C4-2B (cell line): ENCODE measurements around the gene PGAM5.

Experiments used
- H3K27ac ChIP-seq: fragments of 450-650 bp; 2 replicates; pipeline ENCODE4 v1.5.1; 2017
- CTCF ChIP-seq: fragments of 450-650 bp; conservative IDR thresholded peaks from 2 replicates; pipeline ENCODE4 v1.5.1; 2017; ENCODE audit warnings: mild to moderate bottlenecking
- ZFX ChIP-seq: fragments of 450-650 bp; IDR thresholded peaks from 2 replicates; pipeline ENCODE4 v1.6.1; 2017

PGAM5 gene

DNA sequence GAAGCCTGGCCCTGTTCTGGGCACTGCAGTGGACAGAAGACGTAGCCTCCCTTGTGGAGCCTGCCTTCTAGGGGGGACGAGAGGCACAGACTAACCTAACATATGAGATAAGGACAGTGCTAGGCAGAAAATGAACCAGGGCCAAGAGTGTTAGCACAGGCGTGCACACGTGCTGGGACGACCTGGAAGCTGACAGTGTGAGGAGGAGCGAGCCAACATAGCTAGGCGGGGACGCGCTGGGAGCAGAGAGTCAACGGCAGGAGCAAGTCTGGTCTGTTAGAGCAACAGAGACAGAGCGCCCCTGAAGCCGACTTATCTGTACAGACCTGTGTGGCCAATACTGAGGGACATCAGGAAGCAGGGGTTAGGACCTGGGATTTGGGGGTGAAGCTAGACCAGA lies 15.2 kb upstream of the PGAM5 start:
- TF ChIP-seq ZFX (no peak), CTCF (no peak)
- H3K27ac ChIP-seq = no peak overlapping the region

GRCh38 chr12:132698341-132698740 lies 12.3 kb upstream of the PGAM5 start:
- H3K27ac ChIP-seq = no peak overlapping the region
- TF ChIP-seq ZFX (no peak), CTCF (no peak)

GRCh38 chr12:132700212-132700822 lies 10.3 kb upstream of the PGAM5 start:
- peak overlapping the region; percentile 75 for H3K27ac ChIP-seq
- TF ChIP-seq ZFX = no peak
- TF ChIP-seq CTCF = no peak

GRCh38 chr12:132702640-132703039 lies 8.0 kb upstream of the PGAM5 start:
- TF ChIP-seq ZFX (no peak), CTCF (no peak)
- no peak overlapping the region for H3K27ac ChIP-seq

DNA sequence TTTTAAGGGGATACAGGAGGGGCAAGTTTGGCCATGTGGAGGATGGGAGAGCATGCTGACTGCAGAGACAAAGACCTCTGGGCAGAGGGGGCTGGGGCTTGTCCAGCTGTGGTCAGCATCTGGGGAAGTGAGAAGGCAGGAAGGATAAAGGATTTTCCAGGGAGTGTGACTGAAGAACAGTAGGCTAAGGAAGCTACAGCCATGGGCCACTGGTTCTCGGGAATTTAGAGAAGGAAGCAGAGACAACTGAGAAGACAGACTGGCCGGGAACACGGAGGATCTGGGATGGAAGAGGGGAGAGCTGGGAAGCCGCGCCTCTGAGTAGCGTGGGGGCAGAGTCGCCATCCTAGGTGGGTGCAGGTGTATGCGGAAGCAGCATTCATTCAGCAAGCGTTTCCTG lies 7.0 kb upstream of the PGAM5 start:
- H3K27ac ChIP-seq = peak overlapping the region; percentile 19; the same call in 1 of the 2 replicates
- TF ChIP-seq ZFX (no peak), CTCF (no peak)

DNA sequence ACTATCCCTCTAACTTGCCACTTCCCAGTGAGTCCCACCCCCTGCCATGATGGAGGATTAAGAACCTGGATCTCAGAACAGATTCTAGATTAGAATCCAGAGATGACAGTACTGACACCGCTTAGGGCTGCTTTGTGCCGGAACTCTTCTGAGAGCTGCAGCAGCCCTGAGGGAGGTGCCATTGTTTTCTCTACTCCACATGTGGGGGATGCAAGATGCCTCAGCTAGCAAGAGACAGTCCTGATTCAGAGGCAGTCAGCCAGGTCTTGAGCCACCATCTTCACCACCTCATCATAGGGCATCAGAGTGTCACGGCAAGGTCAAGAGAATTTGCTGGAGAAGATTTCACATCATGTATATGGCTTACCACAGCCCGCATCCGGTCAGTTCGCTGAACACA lies 3.4 kb upstream of the PGAM5 start:
- no peak overlapping the region for H3K27ac ChIP-seq
- TF ChIP-seq CTCF = no peak
- TF ChIP-seq ZFX = no peak

DNA sequence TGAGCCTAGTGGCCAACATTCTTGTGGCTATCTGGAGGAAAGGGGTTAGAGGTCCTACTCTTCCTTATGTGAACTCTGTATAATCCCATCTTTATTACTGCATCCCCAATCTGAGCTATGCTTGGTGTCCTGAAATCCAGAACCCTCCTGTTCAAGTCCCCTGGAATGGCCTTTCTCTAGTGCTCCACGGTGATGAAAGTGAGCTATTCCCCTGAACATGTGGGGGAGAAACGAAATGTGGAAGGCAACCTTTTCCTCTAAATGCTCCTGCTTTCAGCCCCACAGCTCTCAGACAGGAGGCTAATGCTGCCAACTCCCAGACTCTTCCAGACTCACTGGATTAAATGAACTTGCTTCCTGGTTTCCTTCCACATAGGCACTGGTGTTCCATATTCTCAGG lies 2.5 kb upstream of the PGAM5 start:
- H3K27ac ChIP-seq = no peak overlapping the region
- TF ChIP-seq ZFX (no peak), CTCF (no peak)
